HepG2 (cell line): ENCODE results near the gene CDC34. TPM values are rescaled to one million over a fixed set of nuclear protein-coding genes. Genes with fewer than 3 reads are reported as not detected.

Source experiments
- ARID2 ChIP-seq: sonication (generic); formaldehyde crosslinking; IDR thresholded peaks from 2 replicates; pipeline ENCODE4 v1.8.1; 2022; ENCODE audit warnings: mild to moderate bottlenecking, missing genetic modification reagents, borderline replicate concordance
- BRD4 ChIP-seq: sonication (generic); formaldehyde crosslinking; IDR thresholded peaks from 2 replicates; pipeline ENCODE4 v1.4.0; 2020; ENCODE audit warnings: missing genetic modification reagents
- CBX2 ChIP-seq, 2 experiments: fragments of 200-600 bp in 1 of 2; sonication (generic); formaldehyde crosslinking in 1 of 2; IDR thresholded peaks; 2 replicates each; pipeline versions ENCODE4 v1.7.0 to v1.8.1; 2018 to 2022; ENCODE audit warnings: low read depth in 2 of 2, low read length in 1 of 2, mild to moderate bottlenecking in 1 of 2, missing genetic modification reagents in 1 of 2
- DMTF1 ChIP-seq: sonication (generic); formaldehyde crosslinking; IDR thresholded peaks from 2 replicates; pipeline ENCODE4 v1.4.0; 2020; ENCODE audit warnings: mild to moderate bottlenecking, missing genetic modification reagents
- ETV5 ChIP-seq: IDR thresholded peaks from 2 replicates; pipeline ENCODE4 v1.6.1; 2018; ENCODE audit warnings: missing biosample characterization, missing genetic modification reagents, inconsistent platforms, borderline replicate concordance
- FOXK2 ChIP-seq: fragments of 450-650 bp; IDR thresholded peaks from 2 replicates; pipeline ENCODE4 v1.6.1; 2016
- HES4 ChIP-seq: sonication (generic); formaldehyde crosslinking; IDR thresholded peaks from 2 replicates; pipeline ENCODE4 v1.9.0; 2021; ENCODE audit warnings: mild to moderate bottlenecking, missing genetic modification reagents, borderline replicate concordance
- HNRNPL ChIP-seq: fragments of 200-400 bp; formaldehyde crosslinking; IDR thresholded peaks from 2 replicates; pipeline ENCODE4 v1.6.1; 2017; ENCODE audit warnings: mild to moderate bottlenecking, low read depth, low read length
- HOXA7 ChIP-seq: sonication (generic); formaldehyde crosslinking; IDR thresholded peaks from 2 replicates; pipeline ENCODE4 v1.8.1; 2022; ENCODE audit warnings: mild to moderate bottlenecking, missing genetic modification reagents, moderate library complexity
- KDM5B ChIP-seq: sonication (generic); formaldehyde crosslinking; IDR thresholded peaks from 2 replicates; pipeline ENCODE4 v1.4.0; 2020; ENCODE audit warnings: missing genetic modification reagents, mild to moderate bottlenecking, borderline replicate concordance
- MAZ ChIP-seq, 2 experiments: sonication (generic) in 1 of 2; formaldehyde crosslinking in 1 of 2; IDR thresholded peaks; 2 replicates each; pipeline versions ENCODE4 v1.5.0 to v1.6.1; 2012 to 2020; ENCODE audit warnings: low read depth in 2 of 2, mild to moderate bottlenecking in 2 of 2, borderline replicate concordance in 1 of 2, improper control_type of control experiment in 1 of 2, low read length in 1 of 2, missing genetic modification reagents in 1 of 2, moderate library complexity in 1 of 2
- MEIS2 ChIP-seq: sonication (generic); formaldehyde crosslinking; IDR thresholded peaks from 2 replicates; pipeline ENCODE4 v1.9.0; 2021; ENCODE audit warnings: mild to moderate bottlenecking, missing genetic modification reagents
- MLX ChIP-seq: IDR thresholded peaks from 2 replicates; pipeline ENCODE4 v1.6.1; 2016
- POGZ ChIP-seq: sonication (generic); formaldehyde crosslinking; IDR thresholded peaks from 2 replicates; pipeline ENCODE4 v1.4.0; 2020; ENCODE audit warnings: mild to moderate bottlenecking, missing genetic modification reagents
- SNAI1 ChIP-seq: sonication (generic); formaldehyde crosslinking; IDR thresholded peaks from 2 replicates; pipeline ENCODE4 v1.5.0; 2020; ENCODE audit warnings: mild to moderate bottlenecking, missing genetic modification reagents, borderline replicate concordance
- YY1 ChIP-seq: IDR thresholded peaks from 2 replicates; pipeline ENCODE4 v1.6.1; 2011; ENCODE audit warnings: low read length, low read depth, moderate library complexity, mild to moderate bottlenecking; ENCODE audit not compliant: insufficient read depth, insufficient replicate concordance
- ZNF232 ChIP-seq: sonication (generic); formaldehyde crosslinking; IDR thresholded peaks from 2 replicates; pipeline ENCODE4 v1.4.0; 2020; ENCODE audit warnings: missing genetic modification reagents, borderline replicate concordance
- ZNF282 ChIP-seq: fragments of 450-650 bp; IDR thresholded peaks from 2 replicates; pipeline ENCODE4 v1.6.1; 2018; ENCODE audit not compliant: partially characterized antibody
- ZNF547 ChIP-seq: sonication (generic); formaldehyde crosslinking; IDR thresholded peaks from 2 replicates; pipeline ENCODE4 v1.5.1; 2020; ENCODE audit warnings: mild to moderate bottlenecking, missing genetic modification reagents
- ZNF564 ChIP-seq: sonication (generic); formaldehyde crosslinking; IDR thresholded peaks from 2 replicates; pipeline ENCODE4 v1.8.1; 2023; ENCODE audit warnings: mild to moderate bottlenecking, missing genetic modification reagents
- ZNF577 ChIP-seq: sonication (generic); formaldehyde crosslinking; IDR thresholded peaks from 2 replicates; pipeline ENCODE4 v1.4.0; 2020; ENCODE audit warnings: mild to moderate bottlenecking, low read depth, missing genetic modification reagents, borderline replicate concordance
- ZNF619 ChIP-seq: sonication (generic); formaldehyde crosslinking; IDR thresholded peaks from 2 replicates; pipeline ENCODE4 v1.4.0; 2020; ENCODE audit warnings: mild to moderate bottlenecking, missing genetic modification reagents
- ZNF772 ChIP-seq: sonication (generic); formaldehyde crosslinking; IDR thresholded peaks from 2 replicates; pipeline ENCODE4 v1.5.0; 2020; ENCODE audit warnings: mild to moderate bottlenecking, missing genetic modification reagents
- ZNF891 ChIP-seq: sonication (generic); formaldehyde crosslinking; IDR thresholded peaks from 2 replicates; pipeline ENCODE4 v1.5.0; 2020; ENCODE audit warnings: mild to moderate bottlenecking, missing genetic modification reagents
- ZSCAN21 ChIP-seq: sonication (generic); formaldehyde crosslinking; IDR thresholded peaks from 2 replicates; pipeline ENCODE4 v1.8.0; 2022; ENCODE audit warnings: mild to moderate bottlenecking, missing genetic modification reagents, moderate library complexity, borderline replicate concordance
- polyA plus RNA-seq, 8 experiments: library from polyadenylated mRNA; depleted of rRNA in 3 of 8; stranded (reverse) in 7 of 8; unstranded in 1 of 8; fragments of >200 nt; fragmentation: Illumina TruSeq in 4 of 8; extraction: Trizol in 4 of 8; gene quantifications; 2 replicates each; pipeline versions ENCODE4 v1.2.1 to v1.2.3, GENCODE V29; 2011 to 2016; ENCODE audit warnings: low read depth in 4 of 8, missing spikeins in 1 of 8, mixed read lengths in 1 of 8; ENCODE audit not compliant: insufficient read depth in 1 of 8
- total RNA-seq, 5 experiments: library from RNA; depleted of rRNA; stranded (reverse); fragments of >200 nt; fragmentation: Illumina TruSeq; extraction: Trizol; gene quantifications; 2 replicates each; pipeline ENCODE4 v1.2.3, GENCODE V29; 2016; ENCODE audit warnings: low read depth in 1 of 5

CDC34 gene
- total and polyA plus RNA-seq, 2 of the 13 experiments (the other 11 are each of a cell fraction or from before 2014, with no cell fraction given): 138 to 150 TPM

GRCh38 chr19:591099-591958 is 59.8 kb downstream of the CDC34 start (continued):
- TF ChIP-seq HNRNPL (no peak), ZNF232 (CRISPR knock-in tag) (peak; percentile 98), POGZ (CRISPR knock-in tag) (no peak), HES4 (peak; percentile 90; the same call in 1 of the 2 replicates), KDM5B (CRISPR knock-in tag) (peak; percentile 88; the same call in 1 of the 2 replicates), ZSCAN21 (CRISPR knock-in tag) (peak; percentile 76; the same call in 1 of the 2 replicates), ZNF891 (CRISPR knock-in tag) (peak; percentile 61; the same call in 1 of the 2 replicates), YY1 (no peak), ARID2 (no peak), FOXK2 (no peak), MAZ (IDR thresholded peaks at IDR 0.05; ENCODE audit: borderline replicate concordance, low read depth, low read length) (no peak), MAZ (CRISPR knock-in tag; IDR thresholded peaks at IDR 0.05; ENCODE audit: low read depth) (peak; percentile 53; the same call in 1 of the 2 replicates), CBX2 (IDR thresholded peaks at IDR 0.05; ENCODE audit: low read depth, low read length) (no peak), CBX2 (CRISPR knock-in tag; IDR thresholded peaks at IDR 0.05; ENCODE audit: low read depth) (no peak), ETV5 (no peak; the same call in 1 of the 2 replicates), BRD4 (CRISPR knock-in tag) (no peak), HOXA7 (no peak), ZNF547 (CRISPR knock-in tag) (peak; percentile 43; the same call in 1 of the 2 replicates), MEIS2 (peak; percentile 91), ZNF772 (CRISPR knock-in tag) (peak; percentile 69; the same call in 1 of the 2 replicates), SNAI1 (CRISPR knock-in tag) (peak; percentile 95; the same call in 1 of the 2 replicates), ZNF564 (CRISPR knock-in tag) (0 out of 2 replicates have a peak, but pooled peaks have one; percentile 50), MLX (CRISPR knock-in tag) (no peak), ZNF619 (CRISPR knock-in tag) (no peak), ZNF282 (no peak), DMTF1 (no peak), ZNF577 (CRISPR knock-in tag) (no peak)
